ENCODE results near the gene PKN2. TPM values are rescaled to one million over a fixed set of nuclear protein-coding genes. Genes with fewer than 3 reads are reported as not detected.

PKN2 gene
- total and polyA plus RNA-seq, 9 of the 15 experiments (the other 6 are each of a cell fraction or from before 2014, with no cell fraction given) = 4.5 to 25.3 (median 19.2) TPM

DNA sequence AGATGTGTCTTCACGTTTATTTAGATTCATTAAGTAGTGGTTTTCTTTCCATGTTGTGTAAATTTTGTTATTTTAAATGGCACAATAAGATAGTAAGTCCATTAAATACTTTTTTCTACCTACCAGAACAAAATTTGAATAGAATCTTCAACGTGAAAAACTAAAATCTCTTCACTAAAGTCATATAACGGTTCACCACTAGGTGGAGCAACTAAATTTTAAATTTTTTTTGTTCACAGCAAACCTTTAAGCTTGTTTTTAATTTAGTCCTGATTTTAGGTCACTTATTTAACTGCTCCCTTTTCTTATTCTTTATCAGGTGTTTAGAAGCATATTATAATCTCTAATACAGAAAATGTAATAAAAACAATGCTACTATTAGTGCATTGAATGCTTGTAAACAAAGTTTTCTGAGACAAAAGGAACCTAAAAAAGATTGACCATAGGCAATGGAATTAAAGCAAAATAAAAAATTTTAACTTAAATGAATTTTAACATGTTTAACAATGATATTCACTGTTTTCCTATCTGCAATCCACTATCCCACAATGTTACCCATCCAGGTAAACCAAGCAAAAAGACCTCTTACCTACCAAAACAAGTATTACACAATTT lies 28.3 kb upstream of the PKN2 start:
- 4% methylated on average over 3 of the region's 3 CpGs for WGBS (ENCODE audit: insufficient coverage, low coverage, missing lambda C conversion rate)
- BruUV-seq (replicated peaks) = no TSS peak
- intact Hi-C loops (cut with micrococcal nuclease) (loop anchor here (1.0 kb wide), 1 partner anchor 222 kb away; no protein-coding TSS in a partner anchor), in situ Hi-C loops (cut with MboI) (no loop called here)
- no peak overlapping the region for H3K4me2 ChIP-seq (ENCODE audit: insufficient read depth, low read length)
- no peaks in the 10 kb centered on the region for H4K20me1 ChIP-seq (replicated peaks; ENCODE audit: control insufficient read depth, insufficient read depth, low read length)
- no peaks in the 10 kb centered on the region for H3K9me1 ChIP-seq (ENCODE audit: control insufficient read depth, insufficient read depth, low read length)
- peak in 1 of 2 experiments; percentile 66; a peak in 3 of 4 replicates for TF ChIP-seq RAD21 (CRISPR knock-in tag; conservative IDR thresholded peaks at IDR 0.05 in 1 of 2, IDR thresholded peaks at IDR 0.05 in 1 of 2)
- TF ChIP-seq ZNF407 (IDR thresholded peaks at IDR 0.05; ENCODE audit: low read depth) = no peak
- TF ChIP-seq ZBTB5 (IDR thresholded peaks at IDR 0.05) = no peak
- TF ChIP-seq CTCF (IDR thresholded peaks at IDR 0.05 in 2 of 3, conservative IDR thresholded peaks at IDR 0.05 in 1 of 3; ENCODE audit: insufficient read depth in 2 of 3, low read depth in 1 of 3, low read length in 3 of 3) = peak in 2 of 3 experiments; percentile 25 to 68; a peak in 4 of 6 replicates
- no peak overlapping the region for H3K27ac ChIP-seq (ENCODE audit: extremely low read depth, low read depth, low read length)
- ChIA-PET CTCF (ENCODE audit: low intra/inter-chr PET ratio) (interaction anchor here (1.8 to 2.1 kb wide), 2 partner anchors 29 to 221 kb away, joined by 7 to 10 read pairs; partner anchors contain the start of gene PKN2), POLR2A (interaction anchor here (1.0 kb wide), 1 partner anchor 9 kb away, joined by 3 read pairs; no protein-coding TSS in a partner anchor)
- H3K36me3 ChIP-seq (ENCODE audit: control insufficient read depth, insufficient read depth, low read length) = no peaks in the 10 kb centered on the region
- no peak overlapping the region for H2AFZ ChIP-seq (ENCODE audit: low read depth, low read length)
- DNase-seq (ENCODE audit: extremely low read depth in 1 of 4, low spot score in 3 of 4) = peak; percentile 13 to 39 (median 18)
- no peak overlapping the region for H3K9ac ChIP-seq (ENCODE audit: insufficient read depth in 1 of 2, low read depth in 2 of 2, low read length in 2 of 2)
- H3K27me3 ChIP-seq (ENCODE audit: control insufficient read depth in 2 of 2, insufficient read depth in 2 of 2, low read length in 2 of 2) = no peaks in the 10 kb centered on the region
- FAIRE-seq = peak; percentile 76
- no peak overlapping the region for H3K4me3 ChIP-seq
- ATAC-seq = no peak
- no peaks in the 10 kb centered on the region for H3K4me1 ChIP-seq (replicated peaks in 1 of 2; ENCODE audit: control insufficient read depth in 2 of 2, insufficient read depth in 2 of 2, low read length in 2 of 2)
- no peaks in the 10 kb centered on the region for H3K9me3 ChIP-seq (replicated peaks; ENCODE audit: control insufficient read depth, insufficient read depth, low read depth, low read length)
- H3K79me2 ChIP-seq (ENCODE audit: control insufficient read depth, insufficient read depth, low read length) = no peaks in the 10 kb centered on the region

Measured in K562 (cell line).